ENCODE data around the gene CLDN2.
"Not testable (repeated sequence)": the region's sequence is repeated elsewhere in the genome, so short reads cannot be mapped to it uniquely, and the experiment has no call there.

CLDN2 gene, protein sequence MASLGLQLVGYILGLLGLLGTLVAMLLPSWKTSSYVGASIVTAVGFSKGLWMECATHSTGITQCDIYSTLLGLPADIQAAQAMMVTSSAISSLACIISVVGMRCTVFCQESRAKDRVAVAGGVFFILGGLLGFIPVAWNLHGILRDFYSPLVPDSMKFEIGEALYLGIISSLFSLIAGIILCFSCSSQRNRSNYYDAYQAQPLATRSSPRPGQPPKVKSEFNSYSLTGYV

DNA sequence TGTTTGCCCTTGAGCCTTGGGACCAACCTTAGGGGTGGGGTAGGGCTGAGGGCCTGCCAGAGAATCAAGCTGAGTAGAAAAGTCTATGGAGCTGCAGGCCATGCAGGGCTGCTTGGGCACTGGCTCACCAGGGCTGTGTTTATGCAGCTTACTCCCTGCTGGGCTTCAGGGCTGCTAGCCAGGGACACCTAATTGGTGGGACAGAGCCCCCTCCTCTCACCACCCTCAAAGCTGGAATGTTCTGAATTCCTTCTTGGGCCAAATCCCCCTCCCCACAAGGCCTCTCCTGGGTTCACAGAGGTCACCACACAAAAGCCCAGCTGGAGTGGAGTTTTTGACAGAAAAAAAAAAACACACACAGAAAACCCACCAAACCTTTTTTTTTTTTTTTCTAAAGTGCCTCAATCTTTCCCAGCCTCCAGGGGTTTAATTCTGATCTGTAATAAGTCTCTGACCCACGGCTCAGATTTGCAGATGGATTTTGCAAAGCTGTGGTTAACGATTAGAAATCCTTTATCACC is at the start of gene CLDN2:
Gene CLDN2 (plus strand): TSS at position 471 of the 521 bp plus-strand sequence. CDS start 7,827 bp downstream, outside the sequence.
- no peak for DNase-seq

DNA sequence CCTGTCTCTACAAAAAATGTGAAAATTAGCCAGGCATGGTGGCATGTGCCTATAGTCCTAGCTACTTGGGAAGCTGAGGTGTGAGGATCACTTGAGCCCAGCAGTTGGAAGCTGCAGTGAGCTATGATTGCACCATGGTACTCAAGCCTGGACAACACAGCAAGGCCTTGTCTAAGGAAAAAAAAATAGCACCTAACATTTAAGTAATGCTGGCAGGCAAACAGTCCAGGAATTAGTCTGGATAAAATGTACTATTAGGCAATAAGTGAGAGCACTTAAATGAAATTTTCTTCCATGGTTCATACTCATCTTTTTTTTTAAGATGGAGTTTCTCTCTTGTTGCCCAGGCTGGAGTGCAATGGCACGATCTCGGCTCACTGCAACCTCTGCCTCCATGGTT is 47.4 kb upstream of the CLDN2 start:
- DNase-seq = not testable (repeated sequence)

DNA sequence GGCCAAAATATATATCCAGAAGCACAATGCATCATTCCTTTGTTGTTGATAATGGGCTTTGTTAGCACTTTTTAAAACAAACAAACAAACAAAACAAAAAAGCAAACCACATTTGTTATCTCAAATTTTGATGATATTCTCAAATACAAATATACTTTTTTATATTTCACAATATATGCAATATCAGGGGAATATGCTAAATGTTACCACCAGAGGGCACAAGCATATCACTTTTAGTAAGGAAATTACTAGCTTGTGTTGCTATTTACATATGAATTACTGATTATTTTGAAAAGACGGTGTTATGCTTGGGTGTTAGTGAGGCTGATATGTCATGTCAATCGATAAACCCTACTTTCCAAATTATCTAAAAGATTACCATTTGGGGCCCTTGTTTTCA is 46.1 kb upstream of the CLDN2 start:
- peak; percentile 11 for DNase-seq

DNA sequence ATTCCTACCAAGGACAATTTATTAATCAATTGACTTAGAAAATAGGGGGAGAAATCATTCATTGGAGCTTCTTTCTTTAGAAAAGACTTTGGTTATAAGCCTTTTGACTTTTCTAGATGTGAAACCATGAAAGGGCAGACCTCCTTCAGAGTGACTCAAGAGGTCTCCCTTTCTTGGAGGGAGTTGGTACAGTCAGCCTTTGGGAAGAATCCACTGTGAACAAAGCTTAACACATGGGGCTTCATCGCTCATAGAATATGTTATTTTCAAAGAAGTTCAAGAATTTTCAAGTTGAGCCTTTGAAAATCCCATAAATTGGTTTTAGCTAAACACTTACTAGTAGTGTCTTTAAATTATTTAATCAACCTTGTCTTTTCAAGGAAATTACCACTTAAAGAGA is 45.1 kb upstream of the CLDN2 start:
- no peak for DNase-seq

DNA sequence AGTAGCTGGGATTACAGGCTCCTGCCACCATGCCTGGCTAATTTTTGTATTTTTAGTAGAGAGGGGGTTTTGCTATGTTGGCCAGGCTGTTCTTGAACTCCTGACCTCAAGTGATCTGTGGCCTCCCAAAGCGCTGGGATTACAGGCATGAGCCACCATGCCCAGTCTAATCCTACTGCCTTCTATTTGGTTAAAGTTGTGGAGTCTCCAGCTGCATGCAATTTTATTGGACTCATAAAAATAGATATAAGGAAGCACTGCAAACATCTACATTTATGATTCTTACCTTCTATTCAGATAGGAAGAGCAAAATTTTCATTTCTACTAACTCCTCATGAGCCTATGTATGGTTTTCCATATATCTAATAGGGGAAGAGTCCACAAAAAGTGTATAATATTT is 30.7 kb upstream of the CLDN2 start:
- no peak for DNase-seq

DNA sequence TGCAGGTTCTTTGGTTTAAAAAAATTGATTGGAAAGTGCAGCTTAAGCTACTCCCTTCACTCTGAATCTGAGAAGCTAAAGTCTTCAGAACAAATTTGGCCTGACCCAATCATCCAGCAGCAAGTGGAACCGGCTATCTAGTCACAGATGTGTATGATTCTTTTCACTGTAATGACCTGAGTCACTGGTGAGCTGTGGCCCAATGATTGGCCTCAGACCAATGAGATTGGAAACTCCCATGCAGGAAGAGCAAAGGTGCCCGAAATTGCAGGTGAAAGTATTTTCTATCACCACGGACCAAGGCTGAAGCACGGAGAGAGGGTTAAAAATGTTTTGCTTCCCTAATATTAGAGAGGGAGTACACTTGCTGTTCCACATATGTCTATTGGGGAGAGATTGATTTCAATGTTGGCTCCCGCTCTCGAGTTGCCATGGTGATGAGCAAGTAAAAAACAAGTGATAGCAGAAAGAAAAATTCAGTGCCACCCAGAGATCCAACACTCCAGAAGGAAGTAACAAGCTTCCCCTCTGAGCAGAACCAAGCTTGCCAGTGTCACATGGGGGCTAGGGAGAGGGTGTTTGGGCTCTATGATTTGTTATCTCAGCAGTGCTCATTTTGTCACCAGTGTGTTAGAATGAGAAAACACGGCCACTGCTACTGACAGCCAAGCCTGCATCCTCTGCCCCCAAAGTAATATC is 28.3 kb upstream of the CLDN2 start:
- DNase-seq = no peak

DNA sequence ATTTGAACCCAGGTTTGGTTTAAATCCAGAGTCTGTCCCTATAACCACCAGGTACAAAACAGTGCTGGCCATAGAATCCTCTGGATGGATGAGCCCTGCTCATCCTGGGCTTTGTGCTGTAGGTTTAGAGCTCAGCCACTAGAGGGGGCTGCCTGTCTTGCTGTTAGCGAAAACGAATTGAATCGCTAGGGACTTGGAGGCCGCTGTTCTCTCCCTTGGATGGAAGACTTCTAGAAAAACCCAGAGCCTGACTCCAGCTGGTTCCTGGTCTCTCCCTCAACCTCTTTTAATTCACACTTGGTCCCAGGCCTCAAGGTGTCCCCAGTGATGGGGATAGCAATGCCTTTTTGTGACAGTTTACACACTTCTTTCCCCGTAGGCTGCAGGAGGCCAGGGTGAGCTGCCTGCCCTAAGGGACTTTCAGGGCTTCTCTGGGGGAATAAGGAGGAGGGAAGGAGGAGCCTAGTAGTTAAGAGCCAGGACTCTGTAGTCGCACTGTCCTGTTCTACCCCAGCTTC is 25.8 kb upstream of the CLDN2 start:
- DNase-seq = peak; percentile 36

DNA sequence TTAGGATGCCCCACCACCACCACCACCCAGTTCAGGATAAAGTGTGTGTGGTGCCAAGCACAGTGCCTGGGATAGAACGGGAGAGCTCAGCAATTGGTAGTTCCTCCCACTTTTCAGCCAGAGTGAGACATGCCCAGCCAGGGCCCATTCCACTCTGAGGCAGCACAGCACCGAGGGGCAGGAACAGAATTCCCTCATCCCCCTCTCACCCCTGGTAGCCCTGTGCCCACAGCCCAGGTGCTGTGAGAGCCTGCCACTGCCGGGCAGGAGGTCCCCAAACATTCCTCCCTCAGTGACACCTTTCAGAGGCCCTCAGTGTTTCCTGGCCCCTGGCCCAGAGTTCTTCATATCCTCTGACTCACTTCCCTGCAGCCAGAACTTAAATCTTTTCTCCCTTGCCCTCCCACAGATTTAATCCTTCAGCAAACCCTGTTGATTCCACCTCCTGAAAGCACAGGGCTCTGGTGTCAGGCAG is 25.2 kb upstream of the CLDN2 start:
- DNase-seq = no peak

DNA sequence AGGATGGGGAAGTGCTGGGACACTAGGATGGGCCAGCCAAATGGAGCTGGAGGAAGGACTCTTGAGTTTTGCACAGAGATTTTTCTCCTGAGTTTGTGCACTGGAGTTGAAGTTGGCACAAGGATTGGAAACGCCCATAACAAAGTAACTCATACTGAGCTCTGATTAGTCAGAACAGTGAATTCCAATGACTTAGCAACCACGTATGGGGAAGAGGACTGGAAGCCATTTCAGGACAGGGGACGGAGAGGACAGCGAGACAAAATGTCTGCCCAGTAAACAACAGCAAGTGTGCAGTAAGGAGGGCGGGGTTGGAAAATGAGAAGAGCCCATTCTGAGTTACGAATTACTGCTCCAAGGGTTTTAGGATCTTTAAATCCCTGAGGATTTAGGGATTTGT is 22.9 kb upstream of the CLDN2 start:
- no peak for DNase-seq

DNA sequence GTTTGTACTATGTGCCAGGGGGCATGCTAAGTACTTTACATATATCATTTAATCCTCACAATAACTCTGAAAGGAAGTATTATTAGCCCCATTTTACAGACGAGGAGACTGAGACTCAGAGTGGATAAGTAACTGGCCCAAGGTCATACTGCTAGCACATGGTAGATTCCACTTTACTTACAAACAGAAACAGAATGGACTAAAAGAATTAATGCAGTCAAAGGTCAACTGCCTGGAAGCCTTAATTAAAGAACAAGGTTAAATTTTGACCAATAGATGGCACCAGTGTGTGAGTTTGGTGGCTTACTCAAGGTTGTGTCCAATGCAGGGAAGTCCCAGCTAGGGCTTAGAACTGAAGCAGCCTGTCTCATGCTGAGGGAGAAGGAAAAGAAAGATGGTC is 21.7 kb upstream of the CLDN2 start:
- peak; percentile 33 for DNase-seq

DNA sequence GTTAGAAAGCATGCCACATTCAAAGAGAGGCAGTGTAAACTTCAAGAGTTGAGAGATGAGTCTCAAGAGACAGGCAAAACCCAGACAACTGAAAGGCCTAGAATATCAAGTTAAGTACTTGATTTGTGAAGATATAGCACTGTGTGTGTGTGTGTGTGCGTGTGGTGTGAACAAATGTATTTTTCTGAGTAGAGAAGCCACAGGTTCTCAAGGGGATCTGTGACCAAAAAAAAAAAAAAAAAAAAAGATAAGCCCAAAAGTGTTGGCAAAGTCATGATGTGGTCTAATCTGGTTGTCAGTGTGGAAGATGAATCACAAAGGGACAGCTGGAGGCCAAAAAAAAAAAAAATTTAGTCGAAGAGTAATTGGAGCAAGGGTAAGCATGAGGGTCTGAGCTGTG is 20.9 kb upstream of the CLDN2 start:
- no peak for DNase-seq

DNA sequence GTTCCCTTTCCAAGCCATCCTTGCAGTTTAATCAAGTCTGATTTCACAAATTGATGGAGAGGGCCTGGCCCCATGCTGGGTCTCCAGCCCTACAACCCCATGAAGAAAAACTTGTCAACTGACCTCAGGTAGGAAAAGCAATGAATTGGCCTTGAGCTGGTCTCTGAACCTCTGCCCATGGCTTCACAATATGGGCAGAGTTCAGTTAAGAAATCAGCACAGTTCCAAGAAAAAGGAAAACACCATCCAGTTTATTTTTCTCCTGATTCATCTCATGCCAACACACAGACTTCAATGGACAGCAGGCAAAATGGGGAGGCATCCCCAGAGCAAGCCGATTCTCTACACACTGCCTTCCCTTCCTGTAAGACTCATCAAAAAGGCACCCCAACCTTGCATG is 20.4 kb upstream of the CLDN2 start:
- DNase-seq = no peak

DNA sequence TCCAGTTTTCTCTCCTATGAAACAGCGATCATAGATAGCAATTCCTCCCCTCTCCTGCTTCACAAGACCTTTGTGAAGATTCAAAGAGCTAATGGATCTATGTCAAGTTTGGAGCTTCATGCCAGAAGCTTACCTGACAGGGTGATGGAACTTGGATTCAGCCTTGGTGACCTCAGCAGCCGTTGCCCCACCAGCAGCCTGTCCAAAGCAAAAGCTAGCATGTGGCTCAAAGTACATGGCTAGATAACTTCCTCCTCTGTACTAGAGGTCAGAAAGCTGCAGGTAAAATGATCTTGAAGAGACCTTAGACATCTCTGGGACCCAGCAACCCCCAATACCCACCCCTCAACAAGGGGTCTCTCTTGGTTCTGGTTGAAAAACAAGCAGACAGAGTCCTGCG is 18.9 kb upstream of the CLDN2 start:
- no peak for DNase-seq

DNA sequence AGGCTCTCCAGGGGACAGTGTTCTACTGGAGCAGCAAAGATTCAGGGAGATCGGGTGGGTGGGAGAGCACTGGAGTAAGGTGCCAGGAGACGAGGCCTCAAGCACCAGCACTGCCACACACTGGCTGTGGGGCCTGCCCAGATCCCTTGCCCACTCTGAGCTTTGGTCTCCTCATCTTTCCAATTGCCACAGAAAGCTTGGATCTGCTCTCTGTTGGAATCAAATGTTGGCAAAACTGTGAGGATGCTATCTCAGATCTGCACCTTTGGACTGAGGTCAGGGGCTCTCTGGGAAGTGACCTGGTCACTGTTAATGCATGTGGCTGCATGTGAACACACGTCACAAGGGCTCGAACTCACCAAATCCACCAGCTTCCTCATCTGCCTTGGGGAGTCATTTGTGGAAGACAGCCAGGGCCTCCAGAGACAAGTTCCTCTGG is 18.4 kb upstream of the CLDN2 start:
- no peak for DNase-seq

DNA sequence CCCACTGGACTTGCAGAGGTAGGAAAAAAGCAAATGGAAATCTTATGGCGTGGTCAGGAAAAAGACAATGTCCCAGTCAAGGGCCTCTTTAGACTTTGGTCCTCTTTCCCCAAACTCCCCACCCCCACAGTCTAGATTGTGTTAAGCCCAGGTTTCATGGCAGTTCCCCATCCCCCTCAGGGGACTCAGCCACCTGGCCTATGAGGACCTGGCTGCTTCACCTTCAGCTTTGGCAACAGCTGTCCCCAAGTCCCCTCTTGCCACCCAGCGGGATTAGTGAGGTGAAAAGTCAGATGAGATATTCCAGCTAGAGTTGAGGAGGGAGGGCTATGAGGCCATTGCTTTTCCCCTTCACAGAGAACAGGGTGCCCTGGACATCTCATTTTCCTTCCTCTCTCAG is 17.5 kb upstream of the CLDN2 start:
- no peak for DNase-seq

DNA sequence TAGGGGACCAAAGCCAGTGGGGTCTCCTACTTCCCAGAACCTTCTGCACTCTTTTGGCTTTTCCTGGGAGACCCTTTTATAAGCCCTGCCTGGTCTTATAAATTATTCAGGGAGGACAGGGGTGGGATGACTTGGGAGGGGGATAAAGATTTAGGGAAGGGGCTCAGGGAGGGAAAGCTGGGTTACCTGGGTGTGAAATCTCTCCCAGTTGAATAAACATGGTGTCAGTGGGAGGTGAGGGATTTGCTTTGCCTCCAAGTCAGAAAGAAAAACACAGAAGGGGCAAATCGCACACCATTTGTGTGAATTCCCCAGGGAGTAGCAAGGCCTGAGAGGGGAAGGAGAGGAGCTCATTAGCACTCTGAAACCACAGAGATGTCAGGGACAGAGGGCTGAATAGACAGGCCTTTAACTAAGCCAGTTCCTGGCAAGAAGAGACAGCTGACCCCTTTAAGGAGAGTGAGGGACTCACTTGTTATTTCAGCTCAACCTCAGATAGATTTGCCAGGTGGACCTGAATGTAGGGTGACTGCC is 16.8 kb upstream of the CLDN2 start, which contains the start of gene RIPPLY1:
Gene RIPPLY1 (minus strand): TSS at position 51 of the 534 bp plus-strand sequence. CDS start 54 bp downstream, outside the sequence.
- DNase-seq = no peak

DNA sequence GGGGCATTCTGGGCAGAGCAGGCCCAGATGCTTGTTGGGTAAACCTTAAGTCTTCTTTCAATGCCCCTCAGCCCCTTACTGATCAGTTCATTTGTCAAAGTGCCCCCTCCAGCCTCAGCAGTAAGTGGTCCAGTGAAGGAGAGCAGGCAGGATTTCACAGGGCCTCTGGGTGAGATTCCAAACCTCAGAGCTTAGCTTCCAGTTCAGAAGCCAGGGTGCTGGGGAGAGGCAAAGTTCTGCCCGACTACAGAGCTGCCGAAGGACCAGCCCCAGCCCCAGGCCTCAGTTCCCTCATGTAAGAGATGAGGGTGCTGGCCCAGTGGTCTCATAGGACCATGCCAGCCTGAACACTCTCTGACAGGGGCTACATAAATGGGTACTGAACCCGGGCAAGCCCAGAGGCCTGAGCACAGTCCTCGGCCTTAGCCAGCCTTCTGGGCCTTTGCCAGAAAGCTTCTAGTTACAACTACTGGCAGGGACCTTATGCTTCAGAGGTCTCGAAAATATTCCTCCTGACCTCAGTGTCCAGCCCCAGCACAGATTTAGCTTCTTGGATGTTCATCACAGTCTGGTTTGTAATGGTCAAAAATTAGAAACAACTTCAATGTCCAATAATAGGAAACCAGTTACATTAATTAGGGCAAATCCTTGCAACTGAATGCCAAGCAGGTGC is 16.2 kb upstream of the CLDN2 start:
- DNase-seq = no peak

DNA sequence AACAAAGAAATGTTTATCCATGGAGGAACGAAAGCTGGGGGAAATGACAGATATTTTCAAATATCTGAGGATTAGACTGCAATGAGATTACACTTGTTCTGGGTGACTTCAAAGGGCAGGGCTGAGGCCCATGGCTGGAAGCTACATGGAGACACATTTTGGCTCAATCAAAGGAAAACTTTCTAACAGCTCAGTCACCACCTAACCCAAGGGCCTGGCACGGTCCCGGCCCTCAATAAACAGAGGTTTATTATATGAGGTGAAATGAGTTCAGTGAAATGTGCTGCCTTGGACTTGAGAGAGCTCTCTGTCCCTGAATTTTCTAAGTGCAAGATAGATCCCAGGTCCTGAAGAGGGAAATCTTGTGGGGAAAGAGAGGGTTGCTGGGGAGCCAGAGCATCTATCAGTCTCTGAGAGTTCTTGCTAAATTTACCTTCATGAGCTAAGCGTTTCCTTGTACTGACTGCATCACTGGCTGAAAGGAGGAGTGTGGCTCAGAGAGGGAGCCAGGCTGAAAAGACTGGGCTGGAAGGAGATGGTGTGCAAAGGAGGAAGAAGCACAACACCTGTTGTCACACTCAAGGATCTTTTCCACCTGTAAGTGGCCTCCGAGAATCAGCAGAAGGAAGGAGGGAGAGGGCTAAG is 15.0 kb upstream of the CLDN2 start:
- no peak for DNase-seq

DNA sequence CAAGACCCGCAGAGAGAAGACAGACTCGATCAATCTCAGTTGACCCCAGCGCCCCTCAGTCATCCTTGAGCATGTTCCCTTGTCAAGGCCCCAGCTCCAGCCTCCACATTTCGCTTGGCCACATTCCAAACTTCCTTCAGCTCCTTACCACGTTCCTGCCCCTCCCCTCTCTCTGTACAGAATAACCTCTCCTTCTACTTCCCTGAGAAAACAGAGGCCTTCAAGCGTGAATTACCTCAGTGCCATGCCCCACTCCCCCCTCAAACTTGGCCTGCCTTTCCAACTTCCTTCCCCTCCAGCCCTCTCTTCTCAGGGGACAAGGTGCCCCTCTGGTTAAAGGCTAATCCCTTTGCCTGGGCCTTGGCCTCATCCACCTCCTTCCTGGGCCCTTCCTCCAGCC is 13.8 kb upstream of the CLDN2 start:
- DNase-seq = no peak

DNA sequence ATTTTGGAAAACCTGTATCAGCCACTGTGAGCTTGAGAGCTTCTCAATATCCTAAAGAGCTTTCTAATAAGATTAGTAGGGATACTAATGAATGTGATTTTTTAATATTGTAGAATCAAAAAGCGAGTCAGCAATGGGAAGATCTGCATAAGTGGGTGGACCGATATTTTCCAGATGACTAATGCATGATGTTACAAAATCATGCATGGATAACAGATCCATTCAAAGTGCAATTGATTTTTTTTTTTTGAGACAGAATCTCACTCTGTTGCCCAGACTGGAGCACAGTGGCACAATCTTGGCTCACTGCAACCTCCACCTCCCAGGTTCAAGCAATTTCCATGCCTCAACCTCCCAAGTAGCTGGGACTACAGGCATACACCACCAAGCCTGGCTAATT is 7.3 kb upstream of the CLDN2 start:
- DNase-seq = no peak

DNA sequence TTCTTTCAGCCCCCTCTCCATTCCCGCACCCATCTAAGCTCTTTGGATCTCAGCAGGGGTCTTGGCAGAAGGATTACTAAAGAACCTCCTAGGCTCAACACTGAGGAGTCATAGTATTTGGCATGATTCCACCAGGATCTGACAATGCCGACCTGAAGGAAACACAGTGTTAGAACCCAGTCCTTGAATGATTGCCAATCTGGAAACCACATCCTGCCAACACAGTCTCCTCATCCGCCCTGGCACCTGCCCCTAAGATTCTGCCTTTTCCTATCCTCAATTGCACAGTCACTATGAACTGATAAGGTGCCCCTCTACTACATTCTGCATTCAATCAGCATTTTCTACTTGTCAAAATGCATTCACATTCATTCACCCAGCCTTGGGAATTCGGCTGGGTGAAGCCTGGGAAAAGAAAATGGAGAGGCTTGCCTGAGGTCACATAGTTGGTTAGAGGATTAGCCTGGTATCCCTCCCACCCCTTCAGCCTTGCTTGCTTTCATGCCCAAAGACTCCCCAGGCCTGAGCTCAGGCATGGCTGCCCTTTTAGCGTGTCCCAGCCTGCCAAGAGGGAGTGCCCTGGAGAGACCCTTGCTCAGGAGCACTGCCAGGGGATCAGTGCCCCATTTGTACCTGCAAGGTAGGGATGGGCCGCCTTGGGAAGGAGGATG is 2.2 kb upstream of the CLDN2 start:
- peak; percentile 19 for DNase-seq

DNA sequence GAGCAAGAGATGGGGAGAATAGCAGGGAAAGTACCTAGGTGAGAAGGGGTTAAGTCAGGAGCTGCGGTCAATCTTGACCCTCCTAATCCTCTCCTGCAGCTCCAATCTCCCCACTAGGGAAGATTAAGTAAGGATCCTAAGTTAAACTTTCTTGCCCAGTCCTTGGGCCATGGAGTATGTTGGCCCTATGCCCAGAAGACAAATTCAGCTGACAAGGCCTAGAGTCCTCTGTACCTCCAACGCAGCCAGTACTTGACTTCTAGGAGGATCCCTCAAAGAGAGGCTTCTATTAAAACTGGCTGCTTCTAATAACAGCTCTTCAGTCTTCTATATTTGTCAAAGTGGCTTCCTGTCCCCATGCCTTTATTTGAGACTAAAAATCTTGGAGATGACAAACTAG is 1.4 kb downstream of the CLDN2 start:
- no peak for DNase-seq
